K562 (cell line): ENCODE data around the gene SERPINA9. TPM values are rescaled to one million over a fixed set of nuclear protein-coding genes. Genes with fewer than 3 reads are reported as not detected.

Experiments used
- ATAC-seq: fragments of 200-7000 bp; cut with Tn5 transposase; 3 replicates; pipeline ENCODE4 v1.9.1; 2020; ENCODE audit warnings: moderate library complexity
- BruUV-seq: library from RNA; stranded (reverse); fragments of 400-500 nt; replicated peaks from 2 replicates; lab custom pipeline; 2021; lab: Mats Ljungman, UMichigan
- CTCF ChIA-PET: fragments of 300-600 bp; formaldehyde crosslinking; extraction: SDS; loops from one replicate; lab custom pipeline; 2021; ENCODE audit warnings: low intra/inter-chr PET ratio; lab: Yijun Ruan, JAX
- POLR2A ChIA-PET: fragments of 300-600, 350-650 bp; sonication (Branson Sonifier 250); formaldehyde crosslinking; extraction: SDS; loops from one replicate; lab custom pipeline; 2021; ENCODE audit warnings: antibody characterized with exemption, inconsistent platforms; lab: Yijun Ruan, JAX
- DNase-seq, 4 experiments: peaks; one replicate each; pipeline versions ENCODE4 v3.0.0 to v3.0.0-alpha.2; 2011 to 2018; ENCODE audit warnings: low spot score in 3 of 4, mixed read lengths in 3 of 4; ENCODE audit errors: extremely low read depth in 1 of 4
- FAIRE-seq: peaks from 2 replicates; lab custom pipeline; 2011; peaks lifted over from hg19 to GRCh38; lab: Jason Lieb, UNC
- H2AFZ ChIP-seq: 2 replicates; pipeline ENCODE4 v1.6.0; 2011; ENCODE audit warnings: low read depth, low read length, control low read depth, inconsistent platforms
- H3K27ac ChIP-seq: fragments of 200-600 bp; 3 replicates; pipeline ENCODE4 v1.8.0; 2011; ENCODE audit warnings: low read depth, mild to moderate bottlenecking, control low read depth, inconsistent platforms, low read length, moderate library complexity, mixed read lengths; ENCODE audit errors: extremely low read depth
- H3K27me3 ChIP-seq, 2 experiments: fragments of 300-600 bp in 1 of 2; 2 replicates in 1 of 2; 3 replicates in 1 of 2; pipeline versions ENCODE4 v1.6.0 to v1.8.0; 2011; ENCODE audit warnings: inconsistent platforms in 2 of 2, low read length in 2 of 2, mild to moderate bottlenecking in 1 of 2, mixed read lengths in 1 of 2, moderate library complexity in 1 of 2; ENCODE audit not compliant: control insufficient read depth in 2 of 2, insufficient read depth in 2 of 2
- H3K36me3 ChIP-seq: fragments of 300-600 bp; 3 replicates; pipeline ENCODE4 v1.8.0; 2011; ENCODE audit warnings: mild to moderate bottlenecking, low read length, inconsistent platforms; ENCODE audit not compliant: control insufficient read depth, insufficient read depth
- H3K4me1 ChIP-seq, 2 experiments: fragments of 200-600 bp in 1 of 2; replicated peaks in 1 of 2; 2 replicates in 1 of 2; 3 replicates in 1 of 2; pipeline versions ENCODE4 v1.5.1 to v1.8.0; 2011; ENCODE audit warnings: inconsistent platforms in 2 of 2, low read length in 2 of 2, mild to moderate bottlenecking in 1 of 2, mixed read lengths in 1 of 2, moderate library complexity in 1 of 2; ENCODE audit not compliant: control insufficient read depth in 2 of 2, insufficient read depth in 2 of 2
- H3K4me2 ChIP-seq: 2 replicates; pipeline ENCODE4 v1.6.1; 2011; ENCODE audit warnings: low read length, control low read depth, inconsistent platforms, mixed read lengths; ENCODE audit not compliant: insufficient read depth
- H3K4me3 ChIP-seq: fragments of 200-600 bp; sonication (generic), shearing (Covaris generic); 2 replicates; pipeline ENCODE4 v1.5.1; 2016; ENCODE audit warnings: control low read depth, inconsistent platforms
- H3K79me2 ChIP-seq: fragments of 200-600 bp; 3 replicates; pipeline ENCODE4 v1.8.0; 2011; ENCODE audit warnings: low read length, inconsistent platforms; ENCODE audit not compliant: control insufficient read depth, insufficient read depth
- H3K9ac ChIP-seq, 2 experiments: 2 replicates each; pipeline versions ENCODE4 v1.6.0 to v1.6.1; 2011; ENCODE audit warnings: low read depth in 2 of 2, low read length in 2 of 2, control low read depth in 1 of 2, inconsistent platforms in 1 of 2, mild to moderate bottlenecking in 1 of 2, mixed read lengths in 1 of 2; ENCODE audit not compliant: insufficient read depth in 1 of 2
- H3K9me1 ChIP-seq: one replicate; pipeline ENCODE4 v1.6.0; 2011; ENCODE audit warnings: inconsistent platforms, mild to moderate bottlenecking, low read length, moderate library complexity; ENCODE audit not compliant: control insufficient read depth, insufficient read depth
- H3K9me3 ChIP-seq: replicated peaks from 2 replicates; pipeline ENCODE4 v1.5.1; 2011; ENCODE audit warnings: low read depth, low read length, inconsistent platforms; ENCODE audit not compliant: control insufficient read depth, insufficient read depth
- H4K20me1 ChIP-seq: replicated peaks from 2 replicates; pipeline ENCODE4 v1.6.1; 2011; ENCODE audit warnings: low read length, inconsistent platforms, mixed read lengths; ENCODE audit not compliant: control insufficient read depth, insufficient read depth
- JUND ChIP-seq, 2 experiments: IDR thresholded peaks; 2 replicates in 1 of 2; 3 replicates in 1 of 2; pipeline ENCODE4 v1.6.1; 2011; ENCODE audit warnings: borderline replicate concordance in 2 of 2, low read depth in 2 of 2, low read length in 2 of 2, improper control_type of control experiment in 1 of 2, missing biosample characterization in 1 of 2, missing genetic modification characterization in 1 of 2, missing genetic modification reagents in 1 of 2
- TAF7 ChIP-seq: fragments of 450-650 bp; IDR thresholded peaks from 2 replicates; pipeline ENCODE4 v1.6.1; 2016; ENCODE audit warnings: missing genetic modification characterization, missing compliant biosample characterization
- TAF9B ChIP-seq: fragments of 450-650 bp; IDR thresholded peaks from 2 replicates; pipeline ENCODE4 v1.6.1; 2018; ENCODE audit warnings: mild to moderate bottlenecking; ENCODE audit not compliant: partially characterized antibody
- WGBS: fragments of 100-300 bp; shearing (Covaris generic); methylation state at CpG from one replicate; pipeline ENCODE4 v1.1.6; 2016; ENCODE audit warnings: low coverage, mixed read lengths; ENCODE audit not compliant: insufficient coverage; ENCODE audit errors: missing lambda C conversion rate; 5-methylcytosine and 5-hydroxymethylcytosine counted together
- in situ Hi-C: fragments of 300-500 bp; cut with MboI; formaldehyde crosslinking; loops from 4 replicates; pipeline ENCODE4 v1.15.0; 2018; ENCODE audit warnings: inconsistent platforms, mixed read lengths
- intact Hi-C: fragments of 100-400 bp; cut with micrococcal nuclease; formaldehyde crosslinking; loops from 2 replicates; pipeline ENCODE4 v1.14.2; 2022
- polyA plus RNA-seq, 8 experiments: library from polyadenylated mRNA; depleted of rRNA in 4 of 8; stranded (reverse) in 5 of 8; unstranded in 3 of 8; fragments of >200 nt; fragmentation: Nextera tagmentation in 2 of 8; fragmentation: Illumina TruSeq in 1 of 8; extraction: Ambion mirVana in 2 of 8; extraction: Trizol in 1 of 8; gene quantifications; 2 replicates each; pipeline versions ENCODE4 v1.2.1 to v1.2.3, GENCODE V29; 2011 to 2014; ENCODE audit warnings: inconsistent platforms in 1 of 8, missing spikeins in 1 of 8
- total RNA-seq, 7 experiments: library from RNA; depleted of rRNA in 6 of 7; stranded (reverse); fragments of >200 nt in 6 of 7; fragmentation: Illumina TruSeq in 2 of 7; extraction: Trizol in 2 of 7; gene quantifications; 2 replicates each; pipeline versions ENCODE4 v1.2.1 to v1.2.3, GENCODE V29; 2011 to 2021; ENCODE audit warnings: low replicate concordance in 1 of 7
- TF ChIP-seq, protein P1 (sequence below): fragments of 200-800 bp; sonication (Bioruptor generic); IDR thresholded peaks from 2 replicates; pipeline ENCODE4 v1.6.1; 2017; ENCODE audit warnings: missing genetic modification characterization, missing compliant biosample characterization

The SERPINA9 gene
- total and polyA plus RNA-seq, 9 of the 15 experiments (the other 6 are each of a cell fraction or from before 2014, with no cell fraction given), result not detected

- Histone ChIP-seq H3K9ac (no peak overlapping the region), H3K9me1 (no peaks in the 10 kb centered on the region)
- 0% methylated on average over 4 of the region's 5 CpGs for WGBS
- TF ChIP-seq, protein P1, sequence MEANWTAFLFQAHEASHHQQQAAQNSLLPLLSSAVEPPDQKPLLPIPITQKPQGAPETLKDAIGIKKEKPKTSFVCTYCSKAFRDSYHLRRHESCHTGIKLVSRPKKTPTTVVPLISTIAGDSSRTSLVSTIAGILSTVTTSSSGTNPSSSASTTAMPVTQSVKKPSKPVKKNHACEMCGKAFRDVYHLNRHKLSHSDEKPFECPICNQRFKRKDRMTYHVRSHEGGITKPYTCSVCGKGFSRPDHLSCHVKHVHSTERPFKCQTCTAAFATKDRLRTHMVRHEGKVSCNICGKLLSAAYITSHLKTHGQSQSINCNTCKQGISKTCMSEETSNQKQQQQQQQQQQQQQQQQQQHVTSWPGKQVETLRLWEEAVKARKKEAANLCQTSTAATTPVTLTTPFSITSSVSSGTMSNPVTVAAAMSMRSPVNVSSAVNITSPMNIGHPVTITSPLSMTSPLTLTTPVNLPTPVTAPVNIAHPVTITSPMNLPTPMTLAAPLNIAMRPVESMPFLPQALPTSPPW (CRISPR knock-in tag), result no peak
- TF ChIP-seq JUND (IDR thresholded peaks at IDR 0.05; ENCODE audit: borderline replicate concordance, low read depth, low read length) (no peak), JUND (tag; IDR thresholded peaks at IDR 0.05; ENCODE audit: borderline replicate concordance, low read depth, low read length) (no peak), TAF7 (tag) (no peak), TAF9B (no peak)
- TF ChIP-seq, all 486 proteins: peak for 0
- ATAC-seq, result no peak
- Histone ChIP-seq H3K4me2 (no peak overlapping the region), H3K27ac (no peak overlapping the region), H3K4me1 (no peaks in the 10 kb centered on the region), H2AFZ (no peak overlapping the region), H4K20me1 (no peaks in the 10 kb centered on the region), H3K36me3 (no peaks in the 10 kb centered on the region), H3K27me3 (peaks cover 0 to under 1% of the 10 kb centered on the region in 2 experiments; a peak in 1 of 5 replicates), H3K9me3 (no peaks in the 10 kb centered on the region), H3K4me3 (no peak overlapping the region), H3K79me2 (no peaks in the 10 kb centered on the region)
- DNase-seq, result no peak
- ChIA-PET POLR2A (interaction anchor here (0.6 kb wide), 1 partner anchor 81 kb away, joined by 4 read pairs; no protein-coding TSS in a partner anchor), CTCF (no interaction called here)
- intact Hi-C loops, result no loop called here
- no TSS peak for BruUV-seq
- FAIRE-seq, result no peak
- in situ Hi-C loops, result no loop called here
Measured at GRCh38 chr14:94481468-94482131, 5.6 kb upstream of the SERPINA9 start.
